Frontal cortex (tissue), 4 donors: ENCODE results near the gene IDH2. TPM values are rescaled to one million over a fixed set of nuclear protein-coding genes. Genes with fewer than 3 reads are reported as not detected.

Experiments used
- DNase-seq, 2 donors: peaks; one replicate each; pipeline ENCODE4 v3.0.0; 2012; ENCODE audit warnings: low spot score in 2 of 2
- FAIRE-seq: peaks from 2 replicates; lab custom pipeline; 2012; peaks lifted over from hg19 to GRCh38; lab: Jason Lieb, UNC
- total RNA-seq: library from RNA; depleted of rRNA; stranded (reverse); fragments of >200 nt; gene quantifications from one replicate; pipeline ENCODE4 v1.2.3, GENCODE V29; 2014
- donor health status: control.
- donor health status: control.
- donor health status: control.

The IDH2 gene
- total RNA-seq, 1 donor from 2014 or later, result 77.9 TPM

DNA sequence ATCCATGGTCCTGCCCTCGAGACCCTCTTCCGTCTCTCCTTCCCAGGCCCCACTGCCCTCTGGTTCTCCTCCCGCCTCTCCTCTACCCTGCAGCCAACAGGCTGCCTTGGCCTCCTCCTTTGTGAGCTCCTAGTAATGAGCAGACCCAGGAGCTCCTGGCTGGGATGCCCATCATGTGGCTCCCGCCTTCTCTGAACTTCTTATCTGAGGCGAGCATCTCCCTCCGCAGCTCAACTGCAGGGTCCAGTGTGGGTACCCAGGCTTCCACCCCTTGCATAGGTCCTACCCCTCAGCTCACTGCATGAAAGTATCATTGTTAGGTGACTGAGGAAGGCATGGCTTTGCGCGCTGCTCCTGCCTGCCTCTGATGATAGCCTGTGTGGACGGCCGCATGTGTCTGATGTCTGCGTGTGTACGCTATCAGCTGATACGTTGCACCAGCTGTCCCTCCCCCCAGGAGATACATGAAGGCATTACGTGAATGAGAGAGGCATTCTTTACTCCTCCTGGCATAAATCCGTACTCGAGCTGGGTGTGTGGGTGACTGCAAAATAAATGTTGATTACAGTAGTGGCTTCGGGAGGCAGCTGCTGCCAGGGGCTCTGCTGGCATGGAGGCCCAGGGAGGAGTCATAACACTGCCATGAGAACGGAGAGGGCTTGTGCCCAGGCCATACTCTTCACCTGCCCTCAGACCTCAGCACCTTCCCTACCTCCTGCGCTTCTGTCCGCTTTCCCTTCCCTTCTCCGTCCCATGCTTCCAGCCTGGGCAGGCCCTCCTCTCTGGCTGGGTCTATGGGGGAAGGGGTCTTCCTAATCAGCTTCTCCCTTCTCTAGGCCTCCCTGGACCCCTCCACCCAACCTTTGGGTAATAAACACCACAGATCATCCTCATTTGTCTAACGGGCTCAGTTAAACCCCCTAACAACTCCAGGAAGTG is 52.3 kb downstream of the IDH2 start:
- no peak for FAIRE-seq
- DNase-seq, result peak in 1 of 2 donors; percentile 59

GRCh38 chr15:90049030-90049429 is 53.2 kb downstream of the IDH2 start:
- no peak for DNase-seq
- no peak for FAIRE-seq

- no peak for FAIRE-seq
- DNase-seq, result no peak
Observed at GRCh38 chr15:90047956-90048575, 54.2 kb downstream of the IDH2 start.

DNA sequence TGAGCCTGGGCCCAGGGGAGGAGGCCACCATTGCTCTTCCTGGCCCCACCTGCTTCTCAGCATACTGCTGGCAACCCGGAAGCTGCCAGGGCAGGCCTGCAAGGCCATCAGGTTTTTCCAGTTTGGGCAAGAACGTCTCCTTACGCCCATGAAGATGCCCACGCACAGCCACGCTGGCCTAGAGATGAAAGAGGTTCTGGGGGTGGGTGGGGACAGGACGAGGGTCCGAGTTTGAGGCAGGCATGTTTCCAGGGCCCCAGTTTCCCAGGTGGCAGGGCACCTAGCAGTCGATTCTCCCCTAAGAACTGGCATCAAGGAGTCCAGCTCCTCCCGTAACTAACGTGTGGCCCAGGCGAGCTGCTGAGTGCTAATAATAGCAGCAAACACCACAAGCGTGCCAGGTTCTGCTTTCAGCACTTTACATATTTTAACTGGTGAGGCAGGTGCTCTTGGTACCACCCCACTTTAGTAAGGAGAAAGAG is 55.3 kb downstream of the IDH2 start:
- no peak for FAIRE-seq
- DNase-seq, result peak in 1 of 2 donors; percentile 34

DNA sequence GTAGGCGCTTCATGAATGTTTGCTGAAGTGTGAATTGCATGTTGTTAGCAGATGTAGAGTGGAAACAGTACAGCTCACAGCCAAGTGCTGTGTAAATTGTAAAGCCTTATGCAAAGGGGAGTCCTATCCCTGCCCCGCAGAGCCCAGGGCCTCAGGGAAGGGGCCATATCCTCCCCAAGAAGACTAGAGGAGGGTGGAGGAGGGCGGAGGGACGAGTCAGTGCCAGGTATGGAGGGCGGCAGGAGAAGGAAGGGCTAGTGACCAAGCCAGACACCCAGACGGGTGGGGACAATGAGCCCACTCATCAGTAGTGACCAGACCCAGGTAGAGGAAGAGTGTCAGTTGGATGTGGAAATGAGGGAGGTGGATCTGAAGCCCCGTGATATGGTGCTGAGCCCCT is 56.0 kb downstream of the IDH2 start:
- no peak for FAIRE-seq
- DNase-seq, result no peak

DNA sequence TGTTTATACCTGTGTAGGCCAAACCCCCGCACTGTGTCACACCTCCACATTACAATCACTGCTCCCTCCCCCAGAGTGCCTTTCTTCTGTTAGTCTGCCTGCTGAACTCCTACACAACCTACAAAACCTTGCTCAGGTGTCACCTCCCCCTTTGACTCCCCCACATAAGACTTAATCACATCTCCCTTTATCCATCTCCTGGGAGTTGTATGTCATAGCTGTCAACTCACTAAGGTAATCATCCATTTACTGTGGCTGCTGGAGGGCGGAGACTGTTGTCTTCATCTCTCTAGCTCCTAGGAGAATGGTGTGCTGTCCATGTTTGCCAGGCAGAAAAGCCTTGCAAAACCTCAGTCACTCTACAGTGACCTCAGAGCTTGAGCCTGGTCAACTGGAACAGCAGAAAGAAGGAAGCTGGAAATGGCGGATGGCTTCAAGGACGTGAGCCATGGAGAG is 57.3 kb downstream of the IDH2 start:
- FAIRE-seq (no peak), DNase-seq (no peak)

DNA sequence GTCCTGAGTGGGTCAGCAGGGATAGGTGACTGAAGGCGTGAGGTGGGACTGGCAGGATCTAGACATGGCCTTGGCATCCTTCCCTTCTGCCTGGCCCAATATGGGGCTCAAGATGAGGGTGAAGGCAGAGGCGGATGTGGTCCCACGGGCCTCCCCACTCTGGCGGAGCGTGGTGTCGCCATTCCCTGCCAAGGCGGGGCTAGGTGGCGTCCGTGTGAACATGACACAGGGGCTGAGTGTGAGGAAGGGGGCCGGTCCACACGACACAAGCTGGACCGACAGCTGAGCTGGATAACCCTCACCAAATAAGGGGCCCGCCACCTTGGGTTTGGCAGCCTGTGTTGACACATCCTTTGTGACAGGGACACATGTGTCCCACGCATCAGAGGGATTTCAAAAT is 58.1 kb downstream of the IDH2 start:
- DNase-seq (no peak), FAIRE-seq (no peak)

- FAIRE-seq, result no peak
- DNase-seq, result no peak
Observed at GRCh38 chr15:90043530-90044010, 58.7 kb downstream of the IDH2 start.

GRCh38 chr15:90042766-90043529 is 59.3 kb downstream of the IDH2 start:
- no peak for DNase-seq
- no peak for FAIRE-seq

DNA sequence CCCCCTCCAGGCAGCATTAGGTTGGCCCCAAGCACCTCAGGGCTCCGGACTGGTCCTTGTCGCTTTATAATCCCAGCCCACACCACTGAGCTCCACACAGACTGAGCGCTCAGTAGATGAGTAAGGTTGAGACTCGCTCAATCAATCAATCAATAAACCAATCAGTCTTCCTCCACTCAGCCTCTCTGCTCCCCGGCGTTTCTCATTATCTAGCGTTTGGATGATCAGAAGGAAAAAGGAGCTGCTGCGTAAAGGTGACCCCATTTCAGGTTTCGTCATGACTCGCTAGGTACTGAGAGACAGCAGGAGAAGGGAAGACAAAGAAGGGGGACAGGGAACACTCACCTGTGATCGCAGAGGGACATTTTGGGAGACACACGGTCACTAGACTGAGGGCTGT is 59.9 kb downstream of the IDH2 start:
- FAIRE-seq (no peak), DNase-seq (no peak)

DNA sequence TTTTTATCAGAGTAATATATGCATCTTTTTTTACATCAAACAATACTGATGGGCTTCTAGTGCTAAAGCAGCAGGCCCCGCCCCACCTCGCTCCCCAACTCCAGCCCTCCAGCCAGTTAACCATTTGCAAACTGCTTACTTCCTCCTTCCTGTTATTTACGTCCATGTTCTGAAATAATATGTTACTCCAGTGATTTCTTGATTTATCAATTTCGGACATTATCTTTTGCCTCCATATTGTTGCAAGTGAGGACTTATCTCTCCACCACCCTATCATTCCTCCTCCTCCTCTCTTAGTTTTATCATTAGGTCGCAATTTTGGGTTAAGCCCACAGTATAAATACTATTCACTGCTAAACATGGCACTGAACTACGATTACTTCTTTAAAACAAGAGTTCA is 61.6 kb downstream of the IDH2 start:
- FAIRE-seq, result no peak

DNA sequence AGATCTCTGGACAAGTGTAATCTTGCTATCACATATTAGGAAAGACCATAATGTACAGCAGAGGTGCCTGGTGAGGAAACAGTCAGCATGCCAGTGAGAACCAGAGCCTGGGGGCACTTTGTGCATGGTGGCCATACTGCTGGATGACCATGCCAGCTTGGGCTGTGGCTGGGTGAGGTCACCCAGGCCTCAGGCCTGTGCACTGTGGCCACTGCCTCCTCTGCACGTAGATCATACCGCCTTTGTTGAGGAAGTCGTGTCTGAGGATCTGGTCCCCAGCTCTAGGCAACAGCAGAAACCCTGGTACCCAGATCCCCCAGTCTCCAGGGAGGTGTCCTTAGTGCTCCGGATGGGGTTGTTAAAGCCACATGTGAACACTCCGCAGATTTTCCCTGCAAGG is 62.3 kb downstream of the IDH2 start:
- DNase-seq (no peak), FAIRE-seq (no peak)

More for the DNA sequence above, 61.6 kb downstream of the IDH2 start:
- no peak for DNase-seq

DNA sequence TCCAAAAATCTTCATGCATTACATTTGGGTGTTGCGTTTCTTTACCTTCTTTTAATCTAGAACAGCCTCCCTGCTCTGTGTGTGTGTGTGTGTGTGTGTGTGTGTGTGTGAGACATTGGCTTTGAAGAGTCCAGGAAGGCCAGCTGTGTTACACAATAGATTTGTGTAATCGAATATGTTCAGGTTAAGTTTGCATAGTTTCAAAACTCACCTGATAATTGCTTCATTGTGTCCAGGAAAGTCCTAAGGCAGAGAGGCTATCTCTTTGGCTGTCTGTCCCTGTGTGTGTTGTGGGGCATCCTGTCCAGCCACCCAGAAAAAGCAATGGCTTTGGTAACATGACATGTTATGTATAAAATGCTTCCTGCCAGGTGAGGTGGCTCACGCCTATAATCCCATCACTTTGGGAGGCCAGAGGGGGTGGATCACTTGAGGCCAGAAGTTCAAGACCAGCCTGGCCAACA is 63.6 kb downstream of the IDH2 start:
- no peak for FAIRE-seq
- DNase-seq, result no peak

DNA sequence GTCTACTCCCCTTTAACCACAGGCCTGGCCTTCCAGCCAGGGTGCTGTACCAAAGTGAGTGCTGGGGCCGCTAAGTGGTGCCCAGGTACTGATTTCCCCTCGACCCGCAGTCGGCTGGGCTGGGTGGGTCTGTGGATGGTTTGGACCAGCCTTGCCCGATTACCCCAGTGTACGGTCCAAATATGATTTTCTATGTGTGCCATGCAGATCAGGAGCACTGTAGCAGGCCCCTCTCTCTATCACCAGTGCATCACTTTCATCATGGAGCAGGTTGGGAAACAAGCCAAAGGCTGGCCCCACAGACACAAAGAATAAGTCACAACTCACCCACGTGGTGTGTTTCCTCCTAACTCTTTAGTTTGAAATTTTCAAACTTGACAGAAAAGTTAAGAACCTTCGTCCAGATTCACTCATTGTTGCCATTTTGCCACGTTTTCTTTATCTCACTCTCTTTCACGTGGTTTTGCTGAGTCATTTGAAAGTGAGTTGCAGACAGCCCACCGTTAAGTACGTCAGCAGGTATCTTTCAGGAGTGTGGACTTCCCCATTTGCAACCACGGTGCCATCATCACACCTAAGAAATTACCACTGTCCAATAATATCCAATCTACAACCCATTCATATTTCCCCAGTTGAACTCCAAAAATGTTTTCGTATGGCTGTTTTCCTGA is 64.2 kb downstream of the IDH2 start:
- no peak for FAIRE-seq
- no peak for DNase-seq

- no peak for FAIRE-seq
- no peak for DNase-seq
Observed at GRCh38 chr15:90037511-90037860, 64.8 kb downstream of the IDH2 start.

DNA sequence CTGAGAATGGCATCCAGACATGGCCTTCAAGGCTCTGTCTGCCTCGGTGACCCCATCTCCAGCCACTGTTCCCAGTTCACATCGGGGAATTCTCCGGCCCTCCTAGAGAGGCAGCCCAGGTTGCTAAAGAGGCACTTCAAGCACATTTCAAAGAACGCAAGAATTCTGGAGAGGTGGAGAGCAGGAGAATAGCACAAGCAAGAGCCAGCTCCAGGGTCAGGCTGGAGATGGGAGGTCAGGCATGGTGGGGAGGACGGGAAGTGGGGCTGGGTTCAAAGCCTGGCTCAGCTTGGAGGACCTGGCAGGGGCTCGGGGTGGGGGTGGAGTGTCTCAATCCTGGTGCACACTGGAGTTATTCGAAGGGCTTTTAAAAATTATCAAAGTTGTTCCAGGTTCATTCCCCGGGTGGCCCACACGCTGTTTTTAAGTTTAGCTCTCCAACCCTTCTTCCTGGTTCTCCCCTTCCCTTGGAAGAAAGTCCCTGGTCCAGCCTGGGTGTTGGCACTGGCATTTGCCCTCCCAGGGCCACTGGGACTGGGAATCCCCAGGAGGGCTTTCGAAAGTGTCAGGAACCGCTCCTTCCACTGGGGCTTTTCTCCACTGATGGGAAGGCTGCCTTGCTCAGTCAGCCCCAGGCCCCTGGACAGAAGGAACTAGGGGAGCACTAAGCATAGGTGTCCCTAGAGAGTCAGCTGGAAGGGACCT is 65.3 kb downstream of the IDH2 start:
- no peak for DNase-seq
- FAIRE-seq, result no peak

DNA sequence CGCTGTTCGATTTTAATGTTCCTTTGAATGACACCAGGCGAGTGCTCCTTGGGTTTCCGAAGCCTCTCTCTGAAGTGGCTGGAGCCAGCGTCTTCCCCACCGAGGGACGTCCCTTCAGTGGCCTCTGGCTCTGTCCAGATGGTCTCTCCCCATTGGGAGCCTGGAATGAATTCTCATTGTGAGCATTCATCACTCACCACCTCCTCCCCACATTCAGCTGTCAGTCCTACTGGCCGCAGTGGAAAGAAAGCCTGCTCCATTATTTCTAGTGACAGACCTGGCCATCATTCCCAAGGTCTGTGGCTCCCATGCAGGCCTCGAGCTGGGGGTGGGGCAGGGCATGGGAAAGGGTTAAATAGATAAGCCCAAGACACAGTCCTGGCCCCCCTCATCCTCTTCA is 65.9 kb downstream of the IDH2 start:
- FAIRE-seq, result no peak
- DNase-seq, result no peak

GRCh38 chr15:90035840-90036230 is 66.4 kb downstream of the IDH2 start:
- DNase-seq (no peak), FAIRE-seq (no peak)
